HepG2 (cell line): ENCODE data around the gene BPIFA1. TPM values are rescaled to one million over a fixed set of nuclear protein-coding genes. Genes with fewer than 3 reads are reported as not detected.

ENCODE experiments used
- ATRX ChIP-seq: sonication (generic); formaldehyde crosslinking; IDR thresholded peaks from 2 replicates; pipeline ENCODE4 v1.4.0; 2020; ENCODE audit warnings: missing genetic modification reagents, borderline replicate concordance
- BCL6 ChIP-seq: IDR thresholded peaks from 2 replicates; pipeline ENCODE4 v1.6.1; 2016; ENCODE audit warnings: missing genetic modification reagents, missing compliant biosample characterization
- KDM3A ChIP-seq: IDR thresholded peaks from 2 replicates; pipeline ENCODE4 v1.6.1; 2018; ENCODE audit warnings: low read depth, missing compliant biosample characterization
- PHF5A ChIP-seq: IDR thresholded peaks from one replicate; pipeline ENCODE4 v1.6.1; 2018; ENCODE audit warnings: low read depth, missing genetic modification reagents; ENCODE audit not compliant: unreplicated experiment
- RARA ChIP-seq: IDR thresholded peaks from 2 replicates; pipeline ENCODE4 v1.6.1; 2016; ENCODE audit warnings: missing genetic modification reagents, missing compliant biosample characterization
- SSRP1 ChIP-seq: IDR thresholded peaks from 2 replicates; pipeline ENCODE4 v1.6.1; 2016; ENCODE audit warnings: control low read depth
- YEATS2 ChIP-seq: sonication (generic); formaldehyde crosslinking; IDR thresholded peaks from 2 replicates; pipeline ENCODE4 v1.4.0; 2020; ENCODE audit warnings: missing genetic modification reagents, borderline replicate concordance
- ZKSCAN8 ChIP-seq: IDR thresholded peaks from 2 replicates; pipeline ENCODE4 v1.6.1; 2016; ENCODE audit warnings: borderline replicate concordance, missing genetic modification reagents, missing compliant biosample characterization
- ZNF331 ChIP-seq: sonication (generic); formaldehyde crosslinking; IDR thresholded peaks from 2 replicates; pipeline ENCODE4 v1.4.0; 2020; ENCODE audit warnings: missing genetic modification reagents
- ZNF891 ChIP-seq: sonication (generic); formaldehyde crosslinking; IDR thresholded peaks from 2 replicates; pipeline ENCODE4 v1.5.0; 2020; ENCODE audit warnings: mild to moderate bottlenecking, missing genetic modification reagents
- polyA plus RNA-seq, 8 experiments: library from polyadenylated mRNA; depleted of rRNA in 3 of 8; stranded (reverse) in 7 of 8; unstranded in 1 of 8; fragments of >200 nt; fragmentation: Illumina TruSeq in 4 of 8; extraction: Trizol in 4 of 8; gene quantifications; 2 replicates each; pipeline versions ENCODE4 v1.2.1 to v1.2.3, GENCODE V29; 2011 to 2016; ENCODE audit warnings: low read depth in 4 of 8, missing spikeins in 1 of 8, mixed read lengths in 1 of 8; ENCODE audit not compliant: insufficient read depth in 1 of 8
- total RNA-seq, 5 experiments: library from RNA; depleted of rRNA; stranded (reverse); fragments of >200 nt; fragmentation: Illumina TruSeq; extraction: Trizol; gene quantifications; 2 replicates each; pipeline ENCODE4 v1.2.3, GENCODE V29; 2016; ENCODE audit warnings: low read depth in 1 of 5
- TF ChIP-seq, protein P1 (sequence below): sonication (generic); formaldehyde crosslinking; IDR thresholded peaks from 2 replicates; pipeline ENCODE4 v1.8.0; 2022; ENCODE audit warnings: missing genetic modification reagents, mild to moderate bottlenecking, borderline replicate concordance
- TF ChIP-seq, protein P2 (sequence below): sonication (generic); formaldehyde crosslinking; IDR thresholded peaks from 2 replicates; pipeline ENCODE4 v1.4.0; 2020; ENCODE audit warnings: mild to moderate bottlenecking, missing genetic modification reagents
- TF ChIP-seq, protein P3 (sequence below): IDR thresholded peaks from 2 replicates; pipeline ENCODE4 v1.6.1; 2018; ENCODE audit warnings: missing genetic modification reagents, mild to moderate bottlenecking, missing compliant biosample characterization
- TF ChIP-seq, protein P4 (sequence below): sonication (generic); formaldehyde crosslinking; IDR thresholded peaks from 2 replicates; pipeline ENCODE4 v1.8.0; 2022; ENCODE audit warnings: mild to moderate bottlenecking, missing genetic modification reagents, moderate library complexity
- TF ChIP-seq, protein P5 (sequence below): sonication (generic); formaldehyde crosslinking; IDR thresholded peaks from 2 replicates; pipeline ENCODE4 v1.5.0; 2020; ENCODE audit warnings: mild to moderate bottlenecking, missing genetic modification reagents

Gene BPIFA1
- total and polyA plus RNA-seq, 2 of the 13 experiments (the other 11 are each of a cell fraction or from before 2014, with no cell fraction given) = not detected

DNA sequence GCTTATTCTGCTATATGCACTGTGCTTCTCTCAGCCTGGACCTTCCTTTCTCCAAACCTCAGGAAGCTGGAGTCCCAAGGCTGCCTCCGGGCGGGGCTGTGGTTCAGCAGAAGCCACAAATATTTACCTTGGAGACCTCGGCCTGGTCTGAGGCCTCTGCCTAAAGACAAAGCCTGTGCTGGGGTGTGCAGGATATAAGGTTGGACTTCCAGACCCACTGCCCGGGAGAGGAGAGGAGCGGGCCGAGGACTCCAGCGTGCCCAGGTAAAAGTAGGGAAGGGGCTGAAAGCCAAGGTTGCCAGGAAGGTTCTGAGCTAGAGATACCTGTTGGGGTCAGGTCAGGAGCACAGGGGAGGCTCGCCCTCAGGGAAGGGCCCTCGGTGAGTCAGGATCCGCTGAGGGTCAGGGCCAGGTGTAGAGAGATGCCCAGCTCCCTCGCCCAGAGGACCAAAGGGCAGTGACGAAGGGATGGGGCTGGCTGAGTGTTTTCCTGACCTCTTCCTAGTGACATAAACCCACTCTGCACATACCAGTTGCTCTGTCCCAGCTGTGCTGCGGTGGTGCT is 47.3 kb downstream of the BPIFA1 start, which contains the start of gene BPIFB1 (continued):
- TF ChIP-seq, protein P1, sequence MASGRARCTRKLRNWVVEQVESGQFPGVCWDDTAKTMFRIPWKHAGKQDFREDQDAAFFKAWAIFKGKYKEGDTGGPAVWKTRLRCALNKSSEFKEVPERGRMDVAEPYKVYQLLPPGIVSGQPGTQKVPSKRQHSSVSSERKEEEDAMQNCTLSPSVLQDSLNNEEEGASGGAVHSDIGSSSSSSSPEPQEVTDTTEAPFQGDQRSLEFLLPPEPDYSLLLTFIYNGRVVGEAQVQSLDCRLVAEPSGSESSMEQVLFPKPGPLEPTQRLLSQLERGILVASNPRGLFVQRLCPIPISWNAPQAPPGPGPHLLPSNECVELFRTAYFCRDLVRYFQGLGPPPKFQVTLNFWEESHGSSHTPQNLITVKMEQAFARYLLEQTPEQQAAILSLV = no peak
- TF ChIP-seq, protein P2, sequence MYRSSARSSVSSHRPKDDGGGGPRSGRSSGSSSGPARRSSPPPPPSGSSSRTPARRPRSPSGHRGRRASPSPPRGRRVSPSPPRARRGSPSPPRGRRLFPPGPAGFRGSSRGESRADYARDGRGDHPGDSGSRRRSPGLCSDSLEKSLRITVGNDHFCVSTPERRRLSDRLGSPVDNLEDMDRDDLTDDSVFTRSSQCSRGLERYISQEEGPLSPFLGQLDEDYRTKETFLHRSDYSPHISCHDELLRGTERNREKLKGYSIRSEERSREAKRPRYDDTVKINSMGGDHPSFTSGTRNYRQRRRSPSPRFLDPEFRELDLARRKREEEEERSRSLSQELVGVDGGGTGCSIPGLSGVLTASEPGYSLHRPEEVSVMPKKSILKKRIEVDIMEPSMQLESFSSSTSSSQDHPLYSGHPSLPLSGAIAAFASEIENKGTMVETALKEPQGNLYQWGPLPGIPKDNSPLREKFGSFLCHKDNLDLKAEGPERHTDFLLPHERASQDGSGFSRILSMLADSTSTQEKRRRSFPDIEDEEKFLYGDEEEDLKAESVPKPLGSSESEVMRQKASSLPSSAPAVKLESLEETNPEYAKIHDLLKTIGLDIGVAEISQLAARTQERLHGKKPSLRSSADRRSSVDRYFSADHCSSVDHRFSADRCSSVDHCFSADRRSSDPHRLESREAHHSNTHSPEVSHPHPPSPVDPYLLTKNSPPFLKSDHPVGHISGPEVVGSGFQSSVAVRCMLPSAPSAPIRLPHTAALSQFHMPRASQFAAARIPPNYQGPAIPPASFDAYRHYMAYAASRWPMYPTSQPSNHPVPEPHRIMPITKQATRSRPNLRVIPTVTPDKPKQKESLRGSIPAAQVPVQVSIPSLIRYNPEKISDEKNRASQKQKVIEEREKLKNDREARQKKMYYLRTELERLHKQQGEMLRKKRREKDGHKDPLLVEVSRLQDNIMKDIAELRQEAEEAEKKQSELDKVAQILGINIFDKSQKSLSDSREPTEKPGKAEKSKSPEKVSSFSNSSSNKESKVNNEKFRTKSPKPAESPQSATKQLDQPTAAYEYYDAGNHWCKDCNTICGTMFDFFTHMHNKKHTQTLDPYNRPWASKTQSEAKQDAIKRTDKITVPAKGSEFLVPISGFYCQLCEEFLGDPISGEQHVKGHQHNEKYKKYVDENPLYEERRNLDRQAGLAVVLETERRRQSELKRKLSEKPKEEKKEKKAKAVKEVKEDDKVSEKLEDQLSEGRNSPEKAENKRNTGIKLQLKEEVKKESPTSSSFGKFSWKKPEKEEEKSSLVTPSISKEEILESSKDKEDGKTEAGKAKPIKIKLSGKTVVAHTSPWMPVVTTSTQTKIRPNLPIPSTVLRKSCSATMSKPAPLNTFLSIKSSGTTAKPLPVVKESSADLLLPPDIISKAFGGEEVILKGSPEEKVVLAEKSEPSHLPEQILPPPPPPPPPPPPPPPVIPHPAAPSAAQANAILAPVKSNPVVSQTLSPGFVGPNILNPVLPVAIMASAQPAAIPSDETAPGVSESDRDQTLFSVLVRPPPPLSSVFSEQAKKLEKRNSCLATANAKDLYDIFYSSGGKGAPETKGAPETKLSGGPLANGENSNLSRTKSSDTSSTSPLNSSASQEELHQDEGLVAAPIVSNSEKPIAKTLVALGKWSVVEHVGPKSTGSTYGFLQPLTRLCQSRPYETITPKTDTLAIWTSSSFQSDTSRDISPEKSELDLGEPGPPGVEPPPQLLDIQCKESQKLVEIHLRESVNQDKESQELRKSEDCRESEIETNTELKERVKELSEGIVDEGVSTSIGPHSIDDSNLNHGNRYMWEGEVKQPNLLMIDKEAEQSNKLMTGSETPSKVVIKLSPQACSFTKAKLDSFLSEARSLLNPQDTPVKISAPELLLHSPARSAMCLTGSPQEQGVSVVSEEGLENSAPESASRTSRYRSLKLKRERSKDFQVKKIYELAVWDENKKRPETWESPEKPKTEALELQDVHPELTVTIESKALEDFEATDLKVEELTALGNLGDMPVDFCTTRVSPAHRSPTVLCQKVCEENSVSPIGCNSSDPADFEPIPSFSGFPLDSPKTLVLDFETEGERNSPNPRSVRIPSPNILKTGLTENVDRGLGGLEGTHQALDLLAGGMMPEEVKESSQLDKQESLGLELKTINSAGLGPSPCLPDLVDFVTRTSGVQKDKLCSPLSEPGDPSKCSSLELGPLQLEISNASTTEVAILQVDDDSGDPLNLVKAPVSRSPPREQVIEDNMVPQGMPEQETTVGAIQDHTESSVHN = no peak
- TF ChIP-seq, protein P3, sequence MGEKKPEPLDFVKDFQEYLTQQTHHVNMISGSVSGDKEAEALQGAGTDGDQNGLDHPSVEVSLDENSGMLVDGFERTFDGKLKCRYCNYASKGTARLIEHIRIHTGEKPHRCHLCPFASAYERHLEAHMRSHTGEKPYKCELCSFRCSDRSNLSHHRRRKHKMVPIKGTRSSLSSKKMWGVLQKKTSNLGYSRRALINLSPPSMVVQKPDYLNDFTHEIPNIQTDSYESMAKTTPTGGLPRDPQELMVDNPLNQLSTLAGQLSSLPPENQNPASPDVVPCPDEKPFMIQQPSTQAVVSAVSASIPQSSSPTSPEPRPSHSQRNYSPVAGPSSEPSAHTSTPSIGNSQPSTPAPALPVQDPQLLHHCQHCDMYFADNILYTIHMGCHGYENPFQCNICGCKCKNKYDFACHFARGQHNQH (CRISPR knock-in tag) = peak; percentile 67; the same call in 1 of the 2 replicates
- TF ChIP-seq ZNF331 (CRISPR knock-in tag) (peak; percentile 25; the same call in 1 of the 2 replicates), ATRX (no peak), ZKSCAN8 (CRISPR knock-in tag) (0 out of 2 replicates have a peak, but pooled peaks have one; percentile 41), ZNF891 (peak; percentile 71; the same call in 1 of the 2 replicates), PHF5A (CRISPR knock-in tag) (no peak), KDM3A (peak; percentile 69; the same call in 1 of the 2 replicates), YEATS2 (CRISPR knock-in tag) (no peak), RARA (CRISPR knock-in tag) (peak; percentile 86), BCL6 (CRISPR knock-in tag) (peak; percentile 30; the same call in 1 of the 2 replicates), SSRP1 (CRISPR knock-in tag) (no peak)
- TF ChIP-seq, protein P4, sequence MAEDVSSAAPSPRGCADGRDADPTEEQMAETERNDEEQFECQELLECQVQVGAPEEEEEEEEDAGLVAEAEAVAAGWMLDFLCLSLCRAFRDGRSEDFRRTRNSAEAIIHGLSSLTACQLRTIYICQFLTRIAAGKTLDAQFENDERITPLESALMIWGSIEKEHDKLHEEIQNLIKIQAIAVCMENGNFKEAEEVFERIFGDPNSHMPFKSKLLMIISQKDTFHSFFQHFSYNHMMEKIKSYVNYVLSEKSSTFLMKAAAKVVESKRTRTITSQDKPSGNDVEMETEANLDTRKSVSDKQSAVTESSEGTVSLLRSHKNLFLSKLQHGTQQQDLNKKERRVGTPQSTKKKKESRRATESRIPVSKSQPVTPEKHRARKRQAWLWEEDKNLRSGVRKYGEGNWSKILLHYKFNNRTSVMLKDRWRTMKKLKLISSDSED (CRISPR knock-in tag) = 0 out of 2 replicates have a peak, but pooled peaks have one; percentile 50
- TF ChIP-seq, protein P5, sequence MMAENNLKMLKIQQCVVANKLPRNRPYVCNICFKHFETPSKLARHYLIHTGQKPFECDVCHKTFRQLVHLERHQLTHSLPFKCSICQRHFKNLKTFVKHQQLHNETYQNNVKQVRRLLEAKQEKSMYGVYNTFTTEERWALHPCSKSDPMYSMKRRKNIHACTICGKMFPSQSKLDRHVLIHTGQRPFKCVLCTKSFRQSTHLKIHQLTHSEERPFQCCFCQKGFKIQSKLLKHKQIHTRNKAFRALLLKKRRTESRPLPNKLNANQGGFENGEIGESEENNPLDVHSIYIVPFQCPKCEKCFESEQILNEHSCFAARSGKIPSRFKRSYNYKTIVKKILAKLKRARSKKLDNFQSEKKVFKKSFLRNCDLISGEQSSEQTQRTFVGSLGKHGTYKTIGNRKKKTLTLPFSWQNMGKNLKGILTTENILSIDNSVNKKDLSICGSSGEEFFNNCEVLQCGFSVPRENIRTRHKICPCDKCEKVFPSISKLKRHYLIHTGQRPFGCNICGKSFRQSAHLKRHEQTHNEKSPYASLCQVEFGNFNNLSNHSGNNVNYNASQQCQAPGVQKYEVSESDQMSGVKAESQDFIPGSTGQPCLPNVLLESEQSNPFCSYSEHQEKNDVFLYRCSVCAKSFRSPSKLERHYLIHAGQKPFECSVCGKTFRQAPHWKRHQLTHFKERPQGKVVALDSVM = 0 out of 2 replicates have a peak, but pooled peaks have one; percentile 25
